Kidney epithelial cell (primary cell): ENCODE data around the gene OMG. TPM values are rescaled to one million over a fixed set of nuclear protein-coding genes. Genes with fewer than 3 reads are reported as not detected.

ENCODE experiments used
- DNase-seq: peaks from one replicate; pipeline ENCODE4 v3.0.0-alpha.2; 2010; ENCODE audit warnings: low read depth
- H3K27me3 ChIP-seq: 2 replicates; pipeline ENCODE4 v1.6.0; 2011; ENCODE audit warnings: low read length; ENCODE audit not compliant: control insufficient read depth, insufficient read depth
- H3K36me3 ChIP-seq: 2 replicates; pipeline ENCODE4 v1.5.1; 2011; ENCODE audit warnings: low read length; ENCODE audit not compliant: control insufficient read depth, insufficient read depth
- H3K4me3 ChIP-seq: 2 replicates; pipeline ENCODE4 v1.5.1; 2011; ENCODE audit warnings: low read depth, mild to moderate bottlenecking, control low read depth, low read length
- total RNA-seq: library from RNA; depleted of rRNA; stranded (reverse); fragments of >200 nt; gene quantifications from 2 replicates; pipeline ENCODE4 v1.2.3, GENCODE V29; 2015
- TF ChIP-seq, protein P1 (sequence below): IDR thresholded peaks from 2 replicates; pipeline ENCODE4 v1.5.1; 2011; ENCODE audit warnings: mild to moderate bottlenecking, moderate library complexity, low read length, control low read depth, inconsistent platforms; ENCODE audit not compliant: insufficient read depth, poor library complexity, severe bottlenecking

The OMG gene
- total RNA-seq, 1 donor from 2014 or later = not detected

DNA sequence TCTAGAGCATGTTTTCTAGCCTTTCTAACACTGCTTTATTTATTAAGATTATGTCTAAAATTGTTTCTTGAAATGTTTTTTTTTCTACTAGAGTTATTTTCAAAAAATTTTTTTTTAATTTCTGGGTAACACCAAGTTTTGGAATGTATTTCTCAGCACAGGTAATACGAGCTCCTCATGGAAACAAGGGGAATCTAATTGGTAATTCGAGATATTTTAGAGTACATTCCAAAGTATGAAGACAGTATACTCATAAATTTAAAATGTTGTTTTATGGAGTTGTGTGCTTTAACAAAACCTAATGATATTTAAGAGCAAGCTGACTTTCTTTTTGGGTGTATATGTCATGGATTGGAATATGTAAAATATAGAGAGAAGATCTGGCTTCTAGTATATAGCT, 42.4 kb downstream of the OMG start:
- Histone ChIP-seq H3K27me3 (no peaks in the 10 kb centered on the region), H3K4me3 (no peak overlapping the region), H3K36me3 (no peaks in the 10 kb centered on the region)
- DNase-seq = no peak
- TF ChIP-seq, protein P1, sequence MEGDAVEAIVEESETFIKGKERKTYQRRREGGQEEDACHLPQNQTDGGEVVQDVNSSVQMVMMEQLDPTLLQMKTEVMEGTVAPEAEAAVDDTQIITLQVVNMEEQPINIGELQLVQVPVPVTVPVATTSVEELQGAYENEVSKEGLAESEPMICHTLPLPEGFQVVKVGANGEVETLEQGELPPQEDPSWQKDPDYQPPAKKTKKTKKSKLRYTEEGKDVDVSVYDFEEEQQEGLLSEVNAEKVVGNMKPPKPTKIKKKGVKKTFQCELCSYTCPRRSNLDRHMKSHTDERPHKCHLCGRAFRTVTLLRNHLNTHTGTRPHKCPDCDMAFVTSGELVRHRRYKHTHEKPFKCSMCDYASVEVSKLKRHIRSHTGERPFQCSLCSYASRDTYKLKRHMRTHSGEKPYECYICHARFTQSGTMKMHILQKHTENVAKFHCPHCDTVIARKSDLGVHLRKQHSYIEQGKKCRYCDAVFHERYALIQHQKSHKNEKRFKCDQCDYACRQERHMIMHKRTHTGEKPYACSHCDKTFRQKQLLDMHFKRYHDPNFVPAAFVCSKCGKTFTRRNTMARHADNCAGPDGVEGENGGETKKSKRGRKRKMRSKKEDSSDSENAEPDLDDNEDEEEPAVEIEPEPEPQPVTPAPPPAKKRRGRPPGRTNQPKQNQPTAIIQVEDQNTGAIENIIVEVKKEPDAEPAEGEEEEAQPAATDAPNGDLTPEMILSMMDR = no peak

DNA sequence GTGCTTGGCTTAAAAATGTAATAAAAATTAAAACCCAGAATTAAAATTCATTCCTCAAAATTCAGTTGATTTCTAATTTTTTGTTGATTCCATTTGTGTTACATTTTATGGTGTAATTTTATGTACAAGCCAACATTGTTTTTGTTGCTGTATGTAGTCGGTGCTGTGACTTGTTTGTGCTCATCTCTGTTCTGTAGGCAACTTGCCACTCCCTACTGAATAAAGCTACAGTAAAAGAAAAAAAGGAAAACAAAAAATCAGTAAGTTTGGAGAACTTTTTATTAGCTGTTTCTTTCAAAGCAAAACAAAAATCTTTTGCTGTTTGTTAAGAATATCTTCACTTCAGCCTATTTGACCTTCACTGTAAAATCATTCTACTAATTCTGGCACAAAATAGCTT, 44.3 kb downstream of the OMG start:
- TF ChIP-seq, protein P1 = no peak
- no peaks in the 10 kb centered on the region for H3K36me3 ChIP-seq
- no peak for DNase-seq
- no peak overlapping the region for H3K4me3 ChIP-seq
- H3K27me3 ChIP-seq = no peaks in the 10 kb centered on the region

DNA sequence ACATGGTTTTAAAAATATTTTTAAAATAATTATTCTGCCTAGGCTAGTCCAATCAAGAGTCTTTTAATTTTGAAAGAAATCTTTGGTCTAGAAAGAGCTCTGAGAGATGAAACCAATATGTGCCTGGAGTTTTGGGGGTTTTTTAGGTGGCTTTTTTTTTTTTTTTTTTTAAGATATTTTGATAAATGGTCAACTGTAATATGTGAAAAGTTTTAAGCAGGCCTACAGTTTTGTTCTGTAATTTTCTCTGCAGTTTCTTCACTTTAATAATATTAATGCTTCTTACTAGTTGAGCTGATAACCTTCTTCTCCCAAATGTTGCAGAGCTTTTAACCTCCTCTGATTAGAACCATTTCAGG, 45.1 kb downstream of the OMG start:
- DNase-seq = no peak
- Histone ChIP-seq H3K4me3 (no peak overlapping the region), H3K27me3 (no peaks in the 10 kb centered on the region), H3K36me3 (no peaks in the 10 kb centered on the region)
- TF ChIP-seq, protein P1 = no peak

DNA sequence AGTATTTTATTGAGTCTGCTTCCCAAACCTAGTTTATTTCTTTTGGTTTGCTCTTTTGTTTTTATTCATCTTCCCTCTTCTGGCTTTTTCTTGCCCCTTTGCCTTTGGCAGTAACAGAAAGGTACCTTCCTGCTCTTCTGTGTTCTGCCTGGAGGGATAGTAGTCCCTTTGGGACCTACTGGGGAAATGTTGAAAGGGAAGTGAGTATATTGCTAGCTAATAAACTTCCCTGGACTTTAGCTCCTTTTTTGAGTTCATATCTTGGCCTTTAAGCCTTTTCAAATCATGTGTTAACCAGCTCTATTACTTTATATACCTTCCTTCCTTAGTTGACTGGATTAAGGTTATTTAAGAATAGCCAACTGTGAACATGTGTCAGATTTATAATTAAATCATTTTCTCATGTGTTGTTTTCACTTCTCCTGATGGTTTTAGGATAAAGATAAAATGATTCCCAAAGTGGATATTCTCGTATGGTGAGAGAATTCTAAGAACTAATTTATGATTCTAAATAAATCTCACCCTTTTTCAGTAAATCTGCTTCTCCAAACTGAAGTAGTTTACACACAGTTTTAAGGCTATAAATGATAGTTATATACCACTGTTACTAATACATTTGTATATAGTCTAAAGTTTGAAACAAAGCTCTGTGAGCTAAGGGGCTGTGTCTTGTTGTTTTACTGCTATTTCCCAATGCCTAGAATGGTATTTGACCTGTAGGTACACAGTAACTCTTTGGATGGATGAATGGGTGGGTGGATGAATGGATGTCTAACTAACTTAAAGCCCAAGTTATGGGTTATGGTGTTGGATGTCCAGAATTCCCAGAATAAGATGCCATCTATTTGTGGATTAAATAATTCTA, 45.7 kb downstream of the OMG start:
- TF ChIP-seq, protein P1 = no peak
- DNase-seq = no peak
- Histone ChIP-seq H3K27me3 (no peaks in the 10 kb centered on the region), H3K4me3 (no peak overlapping the region), H3K36me3 (no peaks in the 10 kb centered on the region)

GRCh38 chr17:31250229-31250628, 46.8 kb downstream of the OMG start:
- no peaks in the 10 kb centered on the region for H3K27me3 ChIP-seq
- H3K36me3 ChIP-seq = no peaks in the 10 kb centered on the region
- TF ChIP-seq, protein P1 = no peak
- no peak for DNase-seq
- no peak overlapping the region for H3K4me3 ChIP-seq

- H3K4me3 ChIP-seq = no peak overlapping the region
- DNase-seq = no peak
- no peaks in the 10 kb centered on the region for H3K27me3 ChIP-seq
- TF ChIP-seq, protein P1 = no peak
- H3K36me3 ChIP-seq = no peaks in the 10 kb centered on the region
Measured at GRCh38 chr17:31249835-31250141, 47.3 kb downstream of the OMG start.
